IMR-90 (cell line): ENCODE measurements around the gene SVOPL. TPM values are rescaled to one million over a fixed set of nuclear protein-coding genes. Genes with fewer than 3 reads are reported as not detected.

Source experiments
- ATAC-seq: fragments of 200-7000 bp; cut with Tn5 transposase; 2 replicates; pipeline ENCODE4 v1.9.1; 2020; ENCODE audit warnings: low read depth, mild to moderate bottlenecking, moderate library complexity
- BruUV-seq: library from RNA; stranded (reverse); fragments of 400-500 nt; replicated peaks from 2 replicates; lab custom pipeline; 2021; lab: Mats Ljungman, UMichigan
- CTCF ChIA-PET: fragments of 300-600 bp; formaldehyde crosslinking; extraction: SDS; loops from one replicate; lab custom pipeline; 2021; ENCODE audit warnings: antibody characterized with exemption; lab: Yijun Ruan, JAX
- POLR2A ChIA-PET: fragments of 300-600 bp; sonication (Branson Sonifier 250); formaldehyde crosslinking; loops from one replicate; lab custom pipeline; 2022; ENCODE audit warnings: antibody characterized with exemption; ENCODE audit not compliant: unreplicated experiment; lab: Charles Lee
- DNase-seq: peaks from one replicate; pipeline ENCODE4 v3.0.0; 2013
- H2AFZ ChIP-seq: replicated peaks from 2 replicates; pipeline ENCODE3; 2013; ENCODE audit warnings: low read length, mild to moderate bottlenecking; ENCODE audit not compliant: poor library complexity
- H2AK5ac ChIP-seq: 2 replicates; pipeline ENCODE4 v1.6.1; 2013; ENCODE audit warnings: low read depth, low read length, inconsistent platforms
- H2AK9ac ChIP-seq: replicated peaks from 2 replicates; pipeline ENCODE3; 2013; ENCODE audit warnings: mild to moderate bottlenecking, low read depth, low read length, moderate library complexity; ENCODE audit not compliant: poor library complexity
- H2BK120ac ChIP-seq: 2 replicates; pipeline ENCODE4 v1.6.1; 2013; ENCODE audit warnings: low read depth, low read length, inconsistent platforms
- H2BK15ac ChIP-seq: 3 replicates; pipeline ENCODE4 v1.6.1; 2013; ENCODE audit warnings: low read depth, low read length, inconsistent platforms
- H2BK20ac ChIP-seq: 2 replicates; pipeline ENCODE4 v1.6.1; 2013; ENCODE audit warnings: low read depth, mild to moderate bottlenecking, inconsistent platforms, low read length, moderate library complexity
- H2BK5ac ChIP-seq: 2 replicates; pipeline ENCODE4 v1.6.1; 2013; ENCODE audit warnings: mild to moderate bottlenecking, low read depth, low read length, inconsistent platforms; ENCODE audit not compliant: poor library complexity, severe bottlenecking
- H3K14ac ChIP-seq: replicated peaks from 2 replicates; pipeline ENCODE4 v1.6.1; 2013; ENCODE audit warnings: low read depth, low read length, inconsistent platforms
- H3K18ac ChIP-seq: 2 replicates; pipeline ENCODE4 v1.6.1; 2013; ENCODE audit warnings: low read depth, low read length, control low read depth
- H3K23ac ChIP-seq: 2 replicates; pipeline ENCODE4 v1.6.1; 2013; ENCODE audit warnings: low read depth, low read length, inconsistent platforms
- H3K27ac ChIP-seq: 2 replicates; pipeline ENCODE4 v1.5.1; 2013; ENCODE audit warnings: mild to moderate bottlenecking, control low read depth, low read length; ENCODE audit not compliant: insufficient read depth
- H3K27me3 ChIP-seq: 2 replicates; pipeline ENCODE4 v1.6.1; 2013; ENCODE audit warnings: low read length; ENCODE audit not compliant: control insufficient read depth, insufficient read depth
- H3K36me3 ChIP-seq: 2 replicates; pipeline ENCODE4 v1.6.1; 2013; ENCODE audit warnings: low read length, mixed read lengths; ENCODE audit not compliant: control insufficient read depth, insufficient read depth
- H3K4ac ChIP-seq: 2 replicates; pipeline ENCODE4 v1.6.1; 2013; ENCODE audit warnings: low read depth, low read length, inconsistent platforms
- H3K4me1 ChIP-seq: 2 replicates; pipeline ENCODE4 v1.6.1; 2013; ENCODE audit warnings: low read length, mixed read lengths; ENCODE audit not compliant: control insufficient read depth, insufficient read depth
- H3K4me2 ChIP-seq: 2 replicates; pipeline ENCODE4 v1.6.1; 2013; ENCODE audit warnings: low read depth, mild to moderate bottlenecking, control low read depth, low read length, moderate library complexity
- H3K4me3 ChIP-seq: 2 replicates; pipeline ENCODE4 v1.5.1; 2013; ENCODE audit warnings: low read depth, mild to moderate bottlenecking, control low read depth, low read length, moderate library complexity; ENCODE audit not compliant: insufficient read depth
- H3K56ac ChIP-seq: 2 replicates; pipeline ENCODE4 v1.6.1; 2013; ENCODE audit warnings: low read length, inconsistent platforms; ENCODE audit not compliant: insufficient read depth; ENCODE audit errors: extremely low read depth
- H3K79me1 ChIP-seq, 2 experiments: 2 replicates each; pipeline ENCODE4 v1.6.1; 2013; ENCODE audit warnings: low read length in 2 of 2, inconsistent platforms in 1 of 2, low read depth in 1 of 2
- H3K9ac ChIP-seq: 2 replicates; pipeline ENCODE4 v1.6.1; 2013; ENCODE audit warnings: low read depth, low read length, control low read depth
- H3K9me1 ChIP-seq: 2 replicates; pipeline ENCODE4 v1.6.1; 2013; ENCODE audit warnings: low read length, inconsistent platforms; ENCODE audit not compliant: insufficient read depth
- H3K9me3 ChIP-seq: 2 replicates; pipeline ENCODE4 v1.6.1; 2013; ENCODE audit warnings: low read length; ENCODE audit not compliant: control insufficient read depth, insufficient read depth
- H4K20me1 ChIP-seq: 2 replicates; pipeline ENCODE4 v1.6.1; 2013; ENCODE audit warnings: low read length, inconsistent platforms; ENCODE audit not compliant: insufficient read depth
- H4K5ac ChIP-seq: 2 replicates; pipeline ENCODE4 v1.6.1; 2013; ENCODE audit warnings: mild to moderate bottlenecking, low read depth, low read length, control low read depth
- H4K8ac ChIP-seq, 2 experiments: 2 replicates each; pipeline ENCODE4 v1.6.1; 2013; ENCODE audit warnings: low read depth in 2 of 2, low read length in 2 of 2, control low read depth in 1 of 2, inconsistent platforms in 1 of 2
- H4K91ac ChIP-seq: 2 replicates; pipeline ENCODE4 v1.6.1; 2013; ENCODE audit warnings: low read depth, low read length, inconsistent platforms; ENCODE audit not compliant: insufficient read depth
- BHLHE40 ChIP-seq: fragments of 150-350 bp; IDR thresholded peaks from 2 replicates; pipeline ENCODE4 v1.6.1; 2016; ENCODE audit warnings: mild to moderate bottlenecking, low read depth, low read length
- WGBS, 2 experiments: methylation state at CpG; one replicate each; pipeline versions ENCODE4 v1.1.5 to v1.1.7; 2013; ENCODE audit warnings: missing lambda C conversion rate in 2 of 2; ENCODE audit not compliant: insufficient read length in 1 of 2; ENCODE audit errors: extremely low coverage in 2 of 2; 5-methylcytosine and 5-hydroxymethylcytosine counted together
- dilution Hi-C: fragments of 300-500 bp; cut with HindIII; formaldehyde crosslinking; loops from one replicate; pipeline ENCODE4 v1.14.3; 2018; ENCODE audit warnings: low sequenced_read_pairs; ENCODE audit not compliant: unreplicated experiment
- in situ Hi-C: fragments of 300-500 bp; cut with MboI; formaldehyde crosslinking; loops from 3 replicates; pipeline ENCODE4 v1.14.3; 2019; ENCODE audit warnings: low sequenced_read_pairs, inconsistent platforms, mixed read lengths
- intact Hi-C: fragments of 100-400 bp; cut with micrococcal nuclease; formaldehyde crosslinking; loops from 2 replicates; pipeline ENCODE4 v1.10.0; 2022
- polyA plus RNA-seq, 3 experiments: library from polyadenylated mRNA; depleted of rRNA; stranded (reverse); fragments of >200 nt; gene quantifications; 2 replicates each; pipeline ENCODE4 v1.2.3, GENCODE V29; 2012; ENCODE audit warnings: low replicate concordance in 1 of 3
- total RNA-seq: library from RNA; depleted of rRNA; stranded (reverse); fragments of >200 nt; gene quantifications from 2 replicates; pipeline ENCODE4 v1.2.3, GENCODE V29; 2012

SVOPL gene
- total and polyA plus RNA-seq, 2 of the 4 experiments (the other 2 are of a cell fraction), result not detected

DNA sequence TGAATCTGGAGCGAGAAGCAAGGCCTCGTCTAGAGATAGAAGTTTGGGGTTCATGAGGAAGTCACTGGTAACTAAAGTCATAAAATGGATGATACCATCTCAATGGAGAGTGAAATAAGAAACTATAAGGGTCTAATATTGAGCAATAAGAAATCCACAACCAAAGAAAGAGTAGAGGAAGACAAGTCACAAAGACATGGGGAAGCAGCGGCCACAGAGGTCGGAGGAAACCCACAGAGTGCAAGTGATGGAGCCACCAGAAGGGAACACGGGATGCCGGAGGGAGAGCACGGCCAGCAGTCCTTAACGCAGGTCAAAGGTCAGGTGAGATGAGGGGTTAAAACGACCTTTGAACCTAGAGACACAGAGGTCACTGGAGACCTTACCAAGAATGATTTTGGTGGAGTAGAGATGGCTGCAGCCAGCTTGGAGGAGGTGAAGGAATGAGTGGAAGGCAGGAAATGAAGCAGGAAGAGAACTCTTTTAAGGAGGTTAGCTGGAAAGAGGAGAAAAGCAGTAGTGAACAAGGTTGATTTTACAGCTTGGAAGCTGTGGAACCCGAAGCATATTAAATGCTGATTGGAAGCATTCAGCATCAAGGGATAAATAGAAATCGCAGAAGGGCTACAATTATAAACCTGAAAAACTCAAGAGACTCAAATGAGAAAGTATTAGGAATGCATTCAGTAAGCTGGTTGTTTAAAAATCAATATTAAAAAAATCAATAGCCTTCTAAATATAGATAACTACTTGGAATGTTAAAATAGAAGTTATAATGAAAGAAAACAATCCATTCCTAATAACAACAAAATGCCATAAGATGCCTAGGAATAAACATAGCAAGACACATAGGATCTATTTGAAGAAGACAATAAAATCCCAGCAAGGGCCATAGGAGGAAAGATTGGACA lies 93.7 kb downstream of the SVOPL start:
- Histone ChIP-seq H3K14ac (no peak overlapping the region), H3K9me3 (no peaks in the 10 kb centered on the region), H2BK20ac (no peak overlapping the region), H2AK9ac (no peak overlapping the region), H2BK120ac (no peak overlapping the region), H2AK5ac (no peak overlapping the region), H3K79me1 (no peaks in the 10 kb centered on the region), H3K9me1 (no peaks in the 10 kb centered on the region), H3K9ac (no peak overlapping the region), H3K23ac (no peak overlapping the region), H3K27me3 (no peaks in the 10 kb centered on the region), H3K36me3 (no peaks in the 10 kb centered on the region), H2BK15ac (no peak overlapping the region), H3K4me2 (no peak overlapping the region), H2AFZ (no peak overlapping the region), H3K56ac (no peak overlapping the region), H3K18ac (no peak overlapping the region), H4K5ac (no peak overlapping the region), H3K27ac (no peak overlapping the region), H3K4me1 (no peaks in the 10 kb centered on the region), H4K20me1 (no peaks in the 10 kb centered on the region), H4K8ac (no peak overlapping the region), H3K4ac (no peak overlapping the region), H2BK5ac (no peak overlapping the region), H3K4me3 (no peak overlapping the region), H4K91ac (no peak overlapping the region)
- dilution Hi-C loops (no loop called here), intact Hi-C loops (no loop called here), in situ Hi-C loops (no loop called here)
- no peak for TF ChIP-seq BHLHE40
- CTCF ChIA-PET, result interaction anchor here (0.7 kb wide), 1 partner anchor 577 kb away, joined by 3 read pairs; no protein-coding TSS in a partner anchor
- no peak for DNase-seq
- POLR2A ChIA-PET, result no interaction called here
- no TSS peak for BruUV-seq
- WGBS, 2 experiments, result 77% methylated on average over 8 of the region's 11 CpGs; no CpG with 5 or more reads in 1 of the 2 experiments
- no peak for ATAC-seq
